ENCODE results near the gene MSI2.
"Not testable (repeated sequence)": the region's sequence is repeated elsewhere in the genome, so short reads cannot be mapped to it uniquely, and the experiment has no call there.

The MSI2 gene

DNA sequence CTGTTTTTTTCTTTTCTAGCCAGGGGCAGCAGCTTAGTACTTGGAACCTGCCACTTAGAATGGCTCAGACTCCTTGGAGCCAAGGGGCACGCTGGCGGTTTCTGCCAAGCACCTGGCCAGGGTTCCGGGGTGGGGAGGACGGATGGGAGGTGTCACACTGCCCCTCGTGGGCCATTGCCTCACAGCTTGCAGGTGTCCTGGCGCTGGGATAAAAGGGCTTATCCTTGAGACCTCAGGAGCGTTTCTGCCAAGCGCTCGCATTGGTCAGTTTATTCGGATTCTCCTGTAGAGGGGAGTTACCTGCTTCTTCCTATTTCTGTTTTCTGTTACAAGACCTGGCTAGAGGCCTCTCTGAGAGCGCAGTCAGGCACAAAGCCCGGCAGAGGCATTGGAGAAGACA lies 234.6 kb downstream of the MSI2 start:
- no peak for DNase-seq

DNA sequence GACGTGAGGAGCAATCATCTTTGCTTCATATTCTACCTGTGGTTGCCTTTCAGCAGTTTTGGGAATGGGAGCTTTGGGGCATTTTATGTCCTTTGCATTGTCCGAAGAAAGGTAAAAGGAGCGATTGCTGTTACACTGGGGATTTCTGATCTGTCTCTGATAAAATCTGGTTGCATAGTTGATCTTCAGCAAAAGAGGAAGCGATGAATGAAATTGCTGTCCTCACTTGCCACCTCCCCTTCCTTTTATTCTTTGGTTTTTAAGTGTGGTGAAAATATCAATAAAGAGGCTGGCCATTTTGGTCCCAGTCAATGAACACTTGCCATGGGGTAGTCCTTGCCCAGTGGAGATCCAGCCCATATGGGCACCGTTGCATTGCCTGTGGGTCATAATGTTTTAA lies 236.8 kb downstream of the MSI2 start:
- DNase-seq = no peak

DNA sequence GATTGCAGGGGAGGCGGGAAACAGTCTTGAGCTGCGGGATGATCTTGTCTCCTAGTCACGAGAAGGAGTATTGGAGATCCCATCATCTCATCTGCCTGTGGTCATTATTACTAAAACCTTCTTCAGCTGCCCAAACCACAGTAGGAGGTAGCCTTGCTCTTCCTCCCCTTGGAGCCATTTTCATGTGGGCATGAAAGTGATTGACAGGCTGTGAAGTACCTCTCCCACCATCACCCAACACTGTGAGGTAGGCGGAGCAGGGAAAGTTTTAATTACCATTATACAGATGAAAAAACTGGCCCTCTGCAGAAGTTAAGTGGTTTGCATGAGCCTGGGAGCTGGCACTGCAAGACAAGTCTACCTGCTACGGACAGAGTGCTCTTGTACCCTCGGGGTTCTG lies 237.3 kb downstream of the MSI2 start:
- no peak for DNase-seq

DNA sequence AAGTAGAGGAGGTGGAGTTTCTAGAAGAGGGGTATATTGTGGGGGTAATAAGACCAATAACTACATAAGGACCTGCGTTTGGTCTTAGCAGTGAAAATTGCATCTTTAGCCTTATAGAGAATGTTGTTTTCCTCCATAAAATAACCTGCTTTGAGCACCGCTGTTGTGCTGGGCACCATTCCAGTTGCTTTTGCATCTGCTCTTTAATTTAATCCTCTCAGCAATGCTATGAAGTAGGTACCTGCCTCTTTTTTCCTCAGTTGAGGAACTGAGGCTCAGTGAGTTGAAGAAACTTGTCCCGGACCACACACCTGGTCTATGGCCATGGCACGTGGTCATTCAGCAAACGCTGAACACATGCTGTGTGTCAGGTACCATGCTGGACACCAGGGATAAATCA lies 238.1 kb downstream of the MSI2 start:
- no peak for DNase-seq

DNA sequence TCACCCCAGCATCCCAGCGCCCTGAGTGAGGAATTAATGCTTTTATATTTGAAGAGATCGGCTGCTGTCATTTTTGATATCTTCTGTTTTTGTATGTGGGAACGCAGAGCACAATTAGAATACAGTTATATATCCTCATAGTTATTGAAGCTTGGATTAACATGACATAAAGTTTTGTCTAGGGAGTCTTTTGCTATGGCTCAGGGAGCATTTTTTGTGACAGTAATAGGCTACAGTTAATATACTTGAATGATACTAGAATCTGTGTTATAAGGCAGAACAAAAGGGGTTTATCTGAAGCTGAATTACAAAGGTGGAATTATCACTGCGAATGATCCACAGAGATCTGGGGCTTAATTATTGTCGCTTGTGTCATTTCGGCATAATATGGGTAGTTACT lies 239.4 kb downstream of the MSI2 start:
- DNase-seq = no peak

DNA sequence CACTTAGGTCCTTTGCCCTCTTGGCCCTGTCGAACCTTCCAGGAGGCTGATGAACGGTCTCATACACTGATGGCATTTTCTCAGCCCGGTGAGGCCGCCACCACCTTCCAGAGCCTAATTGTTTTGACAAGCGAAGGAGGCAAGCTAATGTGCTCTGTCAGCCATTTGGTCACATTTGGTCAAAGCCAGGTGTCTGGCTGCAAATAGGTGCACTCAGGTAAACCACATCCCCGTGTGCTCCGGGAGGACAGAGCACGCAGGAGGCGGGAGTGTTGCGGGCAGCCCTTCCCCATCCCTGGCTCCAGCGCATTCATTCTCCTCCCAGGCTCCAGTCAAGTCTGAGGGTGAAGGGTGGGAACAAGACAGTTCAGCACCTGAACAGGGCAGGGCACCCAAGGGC lies 240.1 kb downstream of the MSI2 start:
- DNase-seq = no peak

DNA sequence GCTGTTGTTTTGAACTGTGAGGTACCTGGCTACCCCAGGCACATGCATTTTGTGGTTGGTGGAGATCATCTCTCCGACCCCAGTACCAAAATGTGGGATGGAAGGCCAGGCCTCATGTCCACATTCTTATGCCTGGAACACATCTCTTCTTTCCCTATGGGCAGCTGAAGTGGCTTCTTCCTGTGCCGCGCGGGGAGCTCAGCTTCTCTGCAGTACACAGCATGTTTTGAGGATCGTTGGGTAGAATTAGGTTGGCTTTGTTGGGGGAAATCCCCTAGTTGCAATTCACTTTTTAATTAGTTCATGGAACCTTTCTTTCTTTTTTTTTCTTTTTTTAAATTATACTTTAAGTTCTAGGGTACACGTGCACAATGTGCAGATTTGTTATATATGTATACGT lies 242.1 kb downstream of the MSI2 start:
- no peak for DNase-seq

DNA sequence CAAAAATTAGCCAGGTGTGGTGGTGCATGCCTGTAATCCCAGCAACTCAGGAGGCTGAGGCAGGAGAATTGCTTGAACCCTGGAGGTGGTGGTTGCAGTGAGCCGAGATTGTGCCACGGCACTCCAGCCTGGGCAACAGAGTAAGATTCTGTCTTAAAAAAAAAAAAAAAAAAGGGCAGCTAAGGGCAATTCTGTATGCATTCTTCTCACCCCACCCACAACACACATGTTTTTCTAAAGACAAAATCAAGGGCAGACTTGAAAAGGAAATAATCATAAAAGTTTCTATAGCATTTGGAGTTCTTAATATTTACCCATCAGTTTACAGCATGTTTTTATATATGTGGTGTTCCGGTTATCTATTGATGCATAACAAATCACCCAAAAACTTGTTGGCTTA lies 242.9 kb downstream of the MSI2 start:
- not testable (repeated sequence) for DNase-seq

DNA sequence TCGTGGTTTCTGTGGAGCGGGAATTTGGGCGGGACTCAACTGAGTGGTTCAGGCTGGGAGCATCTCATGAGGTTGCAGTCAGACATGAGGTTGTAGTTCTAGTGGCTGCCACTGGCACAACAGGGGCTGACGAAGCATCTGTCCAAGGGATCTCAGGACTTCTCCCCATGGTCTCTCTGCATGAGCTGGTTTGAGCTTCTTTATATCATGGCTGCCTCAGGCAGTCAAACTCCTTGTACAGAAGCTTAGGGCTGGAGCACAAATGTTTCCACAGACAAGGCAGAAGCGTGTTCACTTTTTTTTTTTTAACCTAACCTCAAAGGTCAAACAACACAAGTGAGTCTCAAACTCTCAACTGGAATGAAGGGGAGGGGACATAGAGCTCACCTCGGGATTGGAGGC lies 243.3 kb downstream of the MSI2 start:
- no peak for DNase-seq

DNA sequence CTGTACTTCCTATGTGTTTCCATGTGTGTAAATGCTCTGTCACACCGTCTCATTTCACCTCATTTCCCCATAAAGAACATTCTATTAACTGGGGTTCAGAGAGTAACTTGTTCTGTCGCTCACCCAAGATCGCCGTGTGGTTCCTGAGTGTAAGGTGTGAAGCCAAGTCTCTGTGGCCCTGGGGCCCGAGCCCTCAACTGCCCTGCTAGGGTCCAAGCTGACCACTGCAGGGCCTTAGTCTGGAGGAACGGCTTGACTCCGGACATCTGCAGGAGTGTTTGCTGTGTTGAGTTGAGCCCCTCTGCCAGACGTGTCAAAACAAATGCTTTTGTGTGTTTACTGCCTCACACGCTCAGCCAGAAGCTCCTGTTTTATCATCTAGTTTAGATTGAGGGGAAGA lies 244.7 kb downstream of the MSI2 start:
- DNase-seq = no peak

DNA sequence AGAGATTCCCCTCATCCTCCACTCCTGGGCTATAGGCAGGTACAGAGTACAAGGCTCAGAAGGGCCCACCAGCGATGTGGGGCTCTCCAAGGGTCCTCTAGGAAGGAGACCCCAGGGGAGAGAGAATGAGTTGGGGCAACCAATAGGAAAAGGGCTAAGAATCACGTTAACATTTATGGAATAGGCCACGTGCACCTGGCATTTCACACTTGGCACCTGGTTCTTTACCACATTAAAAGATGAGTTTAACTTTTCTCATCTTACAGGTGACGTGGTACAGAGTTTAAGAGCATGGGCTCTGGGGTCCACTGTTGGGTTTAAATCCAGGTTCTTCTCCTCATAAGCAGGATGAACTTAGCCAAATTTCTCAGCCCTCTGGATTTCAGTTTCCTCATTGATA lies 245.7 kb downstream of the MSI2 start:
- no peak for DNase-seq

DNA sequence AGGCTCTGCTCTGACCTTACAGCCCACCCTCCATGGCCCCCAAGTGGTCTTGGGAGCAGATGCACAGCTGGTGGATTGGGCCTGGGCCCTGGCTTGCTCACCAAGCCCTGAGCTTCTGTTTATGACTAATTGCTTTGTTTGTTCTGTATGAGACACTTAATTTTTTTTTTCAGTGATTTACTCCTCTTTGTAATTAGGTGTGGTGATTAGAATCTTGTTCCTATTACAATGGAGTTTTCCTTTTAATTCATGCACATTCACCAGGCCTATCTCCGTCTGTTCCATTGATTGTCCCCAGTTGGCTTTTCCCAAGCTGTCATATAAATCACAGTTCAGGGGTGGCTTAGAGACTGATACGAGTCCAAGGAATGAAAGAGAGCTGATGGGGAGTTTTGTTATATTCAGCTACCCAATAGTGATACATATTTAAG lies 246.5 kb downstream of the MSI2 start:
- DNase-seq = no peak

DNA sequence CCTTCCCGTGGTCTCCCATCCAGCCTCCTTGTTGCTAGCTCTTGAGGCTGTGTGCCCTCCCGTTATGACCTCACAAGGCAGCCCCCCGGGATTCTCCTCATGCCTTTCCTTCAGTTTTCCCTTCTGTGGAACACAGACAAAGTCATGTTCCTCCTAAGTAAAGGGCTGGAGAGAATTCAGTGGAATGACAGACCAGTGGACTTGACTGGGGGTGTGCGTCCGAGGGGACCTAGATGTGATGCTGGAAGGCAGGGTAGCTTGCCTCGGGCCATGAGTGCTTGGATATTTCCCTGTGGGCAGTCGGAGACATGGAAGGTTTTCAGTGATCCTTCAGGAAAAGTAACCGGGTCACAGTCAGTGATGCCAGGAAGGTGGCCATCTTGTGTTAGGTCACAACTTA lies 247.9 kb downstream of the MSI2 start:
- no peak for DNase-seq

DNA sequence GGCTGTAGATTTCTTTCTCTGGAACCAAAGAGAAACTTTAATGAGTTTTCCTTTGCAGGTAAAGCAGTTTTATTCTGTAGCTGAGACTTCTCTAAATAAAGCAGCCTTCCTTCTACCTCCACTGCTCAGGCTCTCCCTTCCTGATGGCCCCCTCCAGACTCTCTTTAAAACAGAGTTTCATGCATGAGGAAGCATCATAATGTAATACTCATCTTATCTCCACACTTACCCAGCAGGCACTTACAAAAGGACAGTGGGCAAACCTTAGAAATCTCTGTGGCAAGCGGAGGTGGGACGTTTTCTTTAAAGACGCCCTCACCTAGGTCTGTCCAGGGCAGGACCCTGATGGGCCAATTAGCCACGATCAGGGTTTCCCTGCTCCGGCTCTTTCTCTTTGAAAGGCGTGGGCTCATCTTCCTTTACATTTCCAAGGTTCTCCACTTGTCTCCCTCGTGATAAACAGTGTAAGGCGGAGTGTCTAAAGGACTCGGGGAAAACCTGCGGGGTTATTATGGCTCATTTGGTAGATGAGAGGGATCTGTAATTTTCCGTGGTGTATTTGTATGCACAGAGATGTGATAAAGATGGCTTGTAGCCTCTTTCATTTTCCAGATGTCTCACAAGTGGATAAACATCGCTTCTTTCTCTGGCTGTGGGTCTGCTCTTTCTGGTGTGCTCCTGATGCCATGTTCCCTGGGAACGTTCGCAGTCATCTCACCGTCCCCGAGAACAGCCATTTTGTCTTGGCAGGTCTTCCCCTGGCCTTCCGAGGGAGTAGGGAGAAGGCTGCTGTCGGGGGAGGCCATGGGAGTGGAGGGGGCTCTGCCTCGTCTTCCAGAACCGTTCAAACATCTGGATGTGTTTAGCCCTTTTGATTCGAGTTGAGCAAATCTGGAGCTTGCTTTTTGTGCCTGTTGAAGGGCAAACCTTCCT lies 249.8 kb downstream of the MSI2 start:
- DNase-seq = no peak

DNA sequence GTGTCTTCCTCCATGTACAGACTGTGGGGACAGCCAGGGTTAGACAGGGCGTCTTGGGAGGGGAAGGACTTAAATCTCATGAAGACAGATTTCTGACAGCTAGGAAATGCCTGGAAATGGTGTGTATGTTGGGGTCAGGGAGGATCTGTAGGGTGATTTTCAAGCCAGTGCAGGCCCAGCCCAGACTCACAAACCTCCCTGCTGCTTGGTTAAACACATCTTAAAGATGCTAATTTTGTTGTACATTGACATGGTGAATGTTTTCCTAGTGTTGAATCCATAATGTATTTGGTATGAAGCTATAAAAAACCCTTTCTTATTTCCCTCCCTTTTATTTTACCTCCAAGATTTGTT lies 250.4 kb downstream of the MSI2 start:
- no peak for DNase-seq

DNA sequence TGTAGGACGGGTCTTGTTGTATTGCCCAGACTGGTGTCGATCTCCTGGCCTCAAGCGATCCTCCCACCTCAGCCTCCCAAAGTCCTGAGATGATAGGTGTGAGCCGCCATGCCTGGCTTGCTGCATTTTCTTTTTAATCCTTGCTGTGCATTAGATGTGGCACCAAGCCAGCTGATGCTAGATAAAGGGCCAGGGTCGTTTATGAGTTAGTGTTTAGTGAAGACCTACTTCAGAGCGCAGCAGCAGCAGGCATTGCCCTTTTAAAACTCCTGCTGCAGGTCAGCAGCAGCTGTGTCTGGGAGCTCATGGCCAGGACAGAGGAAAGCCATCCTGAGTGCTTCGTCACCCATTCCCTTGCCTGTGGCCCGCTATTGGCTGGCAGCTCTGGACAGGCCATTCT lies 251.5 kb downstream of the MSI2 start:
- DNase-seq = no peak

DNA sequence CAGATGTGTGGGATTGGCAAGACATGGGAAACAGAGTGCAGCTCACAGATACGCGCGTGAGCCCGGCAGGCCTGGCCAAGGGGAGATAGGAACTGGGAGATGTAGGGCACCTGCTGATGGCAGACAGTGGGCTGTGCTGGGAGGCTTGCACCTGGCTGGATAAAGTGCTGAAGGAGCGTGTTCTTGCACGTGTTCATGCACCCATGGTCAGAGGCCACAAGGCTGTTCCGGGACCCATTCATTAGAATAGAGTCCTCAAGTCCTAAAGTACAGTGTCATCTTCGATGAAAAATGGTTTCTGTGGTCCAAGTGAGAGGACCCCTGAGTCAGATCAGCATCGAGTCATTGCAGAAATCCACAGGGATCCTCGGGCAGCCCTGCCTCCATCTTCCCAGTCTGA lies 252.3 kb downstream of the MSI2 start:
- no peak for DNase-seq

DNA sequence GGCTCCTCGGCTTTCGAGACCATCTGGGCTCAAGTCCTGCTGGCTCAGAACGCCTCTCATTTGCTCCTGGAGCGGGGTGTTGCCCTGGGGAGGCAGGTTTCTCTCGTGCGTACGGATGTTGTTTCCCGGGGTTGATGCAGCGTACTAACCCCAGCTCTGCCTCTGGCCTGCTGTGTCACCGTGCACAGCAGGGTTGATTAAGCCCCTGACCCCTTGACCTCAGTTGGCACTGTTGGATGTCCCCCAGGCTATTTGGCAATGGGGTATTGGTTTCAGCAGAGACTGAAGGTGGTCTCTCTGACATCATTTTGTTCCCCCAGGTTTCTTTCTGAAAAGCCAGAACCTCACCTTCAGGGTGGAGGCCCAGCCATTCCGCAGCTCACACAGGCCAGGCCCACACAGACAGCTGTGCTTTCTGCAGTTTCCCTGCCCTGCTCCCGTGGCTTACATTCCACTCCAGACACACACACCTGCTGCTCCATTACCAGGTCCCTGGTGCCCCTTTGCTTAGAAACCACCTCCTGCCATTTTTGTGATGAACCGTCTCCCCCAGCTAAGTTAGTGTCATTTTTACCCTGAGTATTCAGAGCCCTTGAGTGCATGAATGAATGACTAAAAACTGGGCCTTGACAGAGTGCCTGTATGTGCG lies 255.3 kb downstream of the MSI2 start:
- no peak for DNase-seq

DNA sequence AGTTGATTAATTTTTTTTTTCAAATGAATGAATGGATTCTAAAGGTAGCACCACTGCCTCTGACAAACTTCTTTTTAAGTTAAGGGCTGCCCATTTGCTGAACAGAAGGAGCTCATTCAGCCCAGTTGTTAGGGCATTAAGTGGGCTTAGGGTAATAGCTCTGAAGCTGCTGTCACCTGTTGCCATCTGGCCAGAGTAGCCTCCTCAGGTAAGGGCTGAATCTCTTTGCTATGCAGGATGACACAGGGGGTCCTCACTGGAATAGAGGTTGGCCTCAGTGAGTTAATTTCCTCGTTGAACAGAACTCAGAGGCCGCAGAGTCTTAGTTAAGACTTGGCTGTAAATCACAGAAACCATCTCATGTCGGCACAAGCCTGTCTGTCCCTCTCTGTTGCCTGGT lies 255.9 kb downstream of the MSI2 start:
- no peak for DNase-seq

DNA sequence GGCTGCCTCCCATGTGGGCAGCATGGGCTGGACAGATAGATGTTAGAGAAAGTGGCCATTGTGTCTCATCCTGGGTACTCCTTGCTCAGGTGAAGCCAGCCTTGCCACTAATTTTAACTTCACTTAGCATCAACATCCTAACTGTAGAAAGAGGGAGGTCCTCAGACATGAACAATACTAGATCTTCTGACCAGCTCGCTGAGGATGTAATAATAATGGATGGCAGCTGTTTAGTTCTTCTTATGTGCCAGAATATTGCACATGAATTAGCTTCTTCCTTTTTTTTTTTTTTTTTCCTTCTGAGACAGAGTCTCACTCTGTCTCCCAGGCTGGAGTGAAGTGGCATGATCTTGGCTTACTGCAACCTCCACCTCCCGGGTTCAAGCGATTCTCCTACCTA lies 256.4 kb downstream of the MSI2 start:
- DNase-seq = no peak

DNA sequence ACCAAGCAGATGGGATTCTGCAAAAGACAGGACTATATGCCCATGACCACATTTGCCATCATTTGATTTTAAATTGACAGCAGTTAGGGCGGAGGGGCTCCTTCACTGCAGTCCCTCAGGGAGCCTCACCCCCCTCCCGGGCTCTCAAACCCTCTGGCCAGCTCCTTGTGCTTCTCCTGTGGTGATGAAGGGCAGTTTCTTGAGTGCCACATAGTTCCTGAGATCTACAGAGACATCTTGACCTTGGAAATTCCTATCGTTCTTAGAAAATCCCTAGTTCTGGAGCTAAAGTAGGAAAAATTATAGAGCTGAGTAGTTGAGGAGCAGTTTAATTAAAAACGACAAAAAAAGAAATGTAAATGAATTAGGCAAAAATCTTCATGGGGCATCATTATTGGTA lies 257.2 kb downstream of the MSI2 start:
- no peak for DNase-seq

DNA sequence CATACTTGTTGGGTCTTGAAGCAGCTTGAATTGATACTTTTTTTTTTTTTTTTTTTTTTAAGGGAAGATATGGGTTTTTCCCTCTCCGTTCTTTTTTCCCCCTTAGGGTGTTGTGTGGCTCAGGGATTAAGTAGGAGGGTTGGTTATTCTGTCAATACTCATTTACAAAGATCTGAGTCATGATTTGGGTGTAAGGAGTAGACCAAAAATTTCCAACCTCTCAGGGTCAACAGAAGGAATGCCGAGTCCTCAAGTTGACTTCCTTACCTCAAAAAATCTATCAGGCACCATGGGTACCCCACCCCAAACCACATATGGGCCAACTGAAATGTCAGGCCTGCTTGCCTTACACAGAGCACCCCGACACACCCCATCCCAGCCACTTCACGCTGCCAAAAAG lies 258.3 kb downstream of the MSI2 start:
- no peak for DNase-seq

DNA sequence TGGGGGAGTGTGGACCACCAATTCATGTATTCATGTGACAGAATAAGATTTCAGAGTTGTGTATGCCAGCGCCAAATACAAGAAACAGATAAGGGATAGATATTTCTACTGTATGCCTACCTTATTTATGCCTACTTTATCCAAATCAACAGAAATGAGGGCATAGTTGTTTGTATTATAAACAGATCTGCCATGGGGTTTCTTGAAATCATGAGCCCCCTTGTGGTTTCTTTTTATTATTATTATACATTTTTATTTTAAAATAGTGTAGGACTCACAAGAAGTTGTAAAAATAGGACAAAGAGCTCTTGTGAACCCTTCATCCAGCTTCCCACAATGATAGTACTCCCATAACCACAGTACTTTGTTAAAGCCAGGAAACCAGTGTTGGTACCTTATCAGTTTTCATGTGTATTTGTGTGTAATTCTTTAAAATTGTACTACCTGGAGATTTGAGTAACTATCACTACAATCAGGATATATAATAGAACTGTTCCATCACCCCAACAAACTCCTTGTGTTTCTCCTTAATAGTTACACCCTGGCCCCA lies 259.4 kb downstream of the MSI2 start:
- no peak for DNase-seq
